HepG2 (cell line): Measurements from ENCODE around the gene WNT9A. TPM values are rescaled to one million over a fixed set of nuclear protein-coding genes. Genes with fewer than 3 reads are reported as not detected.
A peak's percentile ranks its signal among the peaks of the same experiment; 100 is the strongest.

Experiments used
- ARNT2 ChIP-seq: sonication (generic); formaldehyde crosslinking; IDR thresholded peaks from 2 replicates; pipeline ENCODE4 v1.8.0; 2022; ENCODE audit warnings: mild to moderate bottlenecking, low read depth, missing genetic modification reagents, moderate library complexity
- EHMT2 ChIP-seq: fragments of 200-600 bp; sonication (generic); IDR thresholded peaks from 2 replicates; pipeline ENCODE4 v1.7.0; 2017; ENCODE audit warnings: antibody characterized with exemption, low read depth, low read length, borderline replicate concordance
- GLMP ChIP-seq: sonication (generic); formaldehyde crosslinking; IDR thresholded peaks from 2 replicates; pipeline ENCODE4 v1.9.0; 2021; ENCODE audit warnings: missing genetic modification reagents, mild to moderate bottlenecking, borderline replicate concordance
- MLLT10 ChIP-seq: sonication (generic); formaldehyde crosslinking; IDR thresholded peaks from 2 replicates; pipeline ENCODE4 v1.4.0; 2020; ENCODE audit warnings: missing genetic modification reagents
- RFX5 ChIP-seq: IDR thresholded peaks from 2 replicates; pipeline ENCODE4 v1.6.1; 2011; ENCODE audit warnings: low read depth, low read length, improper control_type of control experiment
- TBX2 ChIP-seq: sonication (generic); formaldehyde crosslinking; IDR thresholded peaks from 2 replicates; pipeline ENCODE4 v1.5.0; 2020; ENCODE audit warnings: missing genetic modification reagents, mild to moderate bottlenecking, borderline replicate concordance
- TFDP1 ChIP-seq: IDR thresholded peaks from 2 replicates; pipeline ENCODE4 v1.6.1; 2016; ENCODE audit warnings: missing compliant biosample characterization, missing genetic modification reagents, borderline replicate concordance
- UBTF ChIP-seq: sonication (generic); formaldehyde crosslinking; IDR thresholded peaks from 2 replicates; pipeline ENCODE4 v1.4.0; 2020; ENCODE audit warnings: mild to moderate bottlenecking, missing genetic modification reagents
- ZNF101 ChIP-seq: sonication (generic); formaldehyde crosslinking; IDR thresholded peaks from 2 replicates; pipeline ENCODE4 v1.4.0; 2020; ENCODE audit warnings: mild to moderate bottlenecking, low read depth, missing genetic modification reagents, borderline replicate concordance
- ZNF274 ChIP-seq: sonication (generic); formaldehyde crosslinking; IDR thresholded peaks from 2 replicates; pipeline ENCODE4 v1.5.1; 2020; ENCODE audit warnings: mild to moderate bottlenecking, missing genetic modification reagents
- ZNF414 ChIP-seq: sonication (generic); formaldehyde crosslinking; IDR thresholded peaks from 2 replicates; pipeline ENCODE4 v1.5.0; 2020; ENCODE audit warnings: missing genetic modification reagents
- ZNF430 ChIP-seq: sonication (generic); formaldehyde crosslinking; IDR thresholded peaks from 2 replicates; pipeline ENCODE4 v1.9.0; 2021; ENCODE audit warnings: mild to moderate bottlenecking, missing genetic modification reagents
- ZNF451 ChIP-seq: sonication (generic); formaldehyde crosslinking; IDR thresholded peaks from 2 replicates; pipeline ENCODE4 v1.5.0; 2020; ENCODE audit warnings: mild to moderate bottlenecking, missing genetic modification reagents
- ZNF788 ChIP-seq: sonication (generic); formaldehyde crosslinking; IDR thresholded peaks from 2 replicates; pipeline ENCODE4 v1.5.0; 2020; ENCODE audit warnings: mild to moderate bottlenecking, missing genetic modification reagents, borderline replicate concordance
- ZSCAN9 ChIP-seq: IDR thresholded peaks from 2 replicates; pipeline ENCODE4 v1.6.1; 2016; ENCODE audit warnings: borderline replicate concordance
- polyA plus RNA-seq, 8 experiments: library from polyadenylated mRNA; depleted of rRNA in 3 of 8; stranded (reverse) in 7 of 8; unstranded in 1 of 8; fragments of >200 nt; fragmentation: Illumina TruSeq in 4 of 8; extraction: Trizol in 4 of 8; gene quantifications; 2 replicates each; pipeline versions ENCODE4 v1.2.1 to v1.2.3, GENCODE V29; 2011 to 2016; ENCODE audit warnings: low read depth in 4 of 8, missing spikeins in 1 of 8, mixed read lengths in 1 of 8; ENCODE audit not compliant: insufficient read depth in 1 of 8
- total RNA-seq, 5 experiments: library from RNA; depleted of rRNA; stranded (reverse); fragments of >200 nt; fragmentation: Illumina TruSeq; extraction: Trizol; gene quantifications; 2 replicates each; pipeline ENCODE4 v1.2.3, GENCODE V29; 2016; ENCODE audit warnings: low read depth in 1 of 5
- TF ChIP-seq, protein P1 (sequence below): sonication (generic); formaldehyde crosslinking; IDR thresholded peaks from 2 replicates; pipeline ENCODE4; 2020; ENCODE audit warnings: missing genetic modification reagents, mild to moderate bottlenecking, borderline replicate concordance
- TF ChIP-seq, protein P2 (sequence below), 2 experiments: sonication (generic) in 1 of 2; formaldehyde crosslinking in 1 of 2; IDR thresholded peaks; 2 replicates each; pipeline versions ENCODE4 v1.4.0 to v1.6.1; 2018 to 2020; ENCODE audit warnings: missing genetic modification reagents in 2 of 2, borderline replicate concordance in 1 of 2, low read depth in 1 of 2, mild to moderate bottlenecking in 1 of 2, missing biosample characterization in 1 of 2

WNT9A gene
- total and polyA plus RNA-seq, 2 of the 13 experiments (the other 11 are each of a cell fraction or from before 2014, with no cell fraction given) = 0.04 TPM; not detected in 1

- TF ChIP-seq ZNF101 (CRISPR knock-in tag) (no peak), ZSCAN9 (CRISPR knock-in tag) (no peak), ZNF788 (CRISPR knock-in tag) (no peak; the same call in 1 of the 2 replicates), ZNF430 (CRISPR knock-in tag) (no peak; the same call in 1 of the 2 replicates), ZNF274 (CRISPR knock-in tag) (no peak), TBX2 (CRISPR knock-in tag) (no peak), MLLT10 (CRISPR knock-in tag) (no peak), GLMP (CRISPR knock-in tag) (no peak), ARNT2 (CRISPR knock-in tag) (no peak), UBTF (peak; percentile 41; the same call in 1 of the 2 replicates), ZNF414 (no peak), EHMT2 (no peak), TFDP1 (CRISPR knock-in tag) (no peak), RFX5 (no peak), ZNF451 (CRISPR knock-in tag) (no peak)
- TF ChIP-seq, protein P1, sequence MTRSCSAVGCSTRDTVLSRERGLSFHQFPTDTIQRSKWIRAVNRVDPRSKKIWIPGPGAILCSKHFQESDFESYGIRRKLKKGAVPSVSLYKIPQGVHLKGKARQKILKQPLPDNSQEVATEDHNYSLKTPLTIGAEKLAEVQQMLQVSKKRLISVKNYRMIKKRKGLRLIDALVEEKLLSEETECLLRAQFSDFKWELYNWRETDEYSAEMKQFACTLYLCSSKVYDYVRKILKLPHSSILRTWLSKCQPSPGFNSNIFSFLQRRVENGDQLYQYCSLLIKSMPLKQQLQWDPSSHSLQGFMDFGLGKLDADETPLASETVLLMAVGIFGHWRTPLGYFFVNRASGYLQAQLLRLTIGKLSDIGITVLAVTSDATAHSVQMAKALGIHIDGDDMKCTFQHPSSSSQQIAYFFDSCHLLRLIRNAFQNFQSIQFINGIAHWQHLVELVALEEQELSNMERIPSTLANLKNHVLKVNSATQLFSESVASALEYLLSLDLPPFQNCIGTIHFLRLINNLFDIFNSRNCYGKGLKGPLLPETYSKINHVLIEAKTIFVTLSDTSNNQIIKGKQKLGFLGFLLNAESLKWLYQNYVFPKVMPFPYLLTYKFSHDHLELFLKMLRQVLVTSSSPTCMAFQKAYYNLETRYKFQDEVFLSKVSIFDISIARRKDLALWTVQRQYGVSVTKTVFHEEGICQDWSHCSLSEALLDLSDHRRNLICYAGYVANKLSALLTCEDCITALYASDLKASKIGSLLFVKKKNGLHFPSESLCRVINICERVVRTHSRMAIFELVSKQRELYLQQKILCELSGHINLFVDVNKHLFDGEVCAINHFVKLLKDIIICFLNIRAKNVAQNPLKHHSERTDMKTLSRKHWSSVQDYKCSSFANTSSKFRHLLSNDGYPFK = no peak
- TF ChIP-seq, protein P2, sequence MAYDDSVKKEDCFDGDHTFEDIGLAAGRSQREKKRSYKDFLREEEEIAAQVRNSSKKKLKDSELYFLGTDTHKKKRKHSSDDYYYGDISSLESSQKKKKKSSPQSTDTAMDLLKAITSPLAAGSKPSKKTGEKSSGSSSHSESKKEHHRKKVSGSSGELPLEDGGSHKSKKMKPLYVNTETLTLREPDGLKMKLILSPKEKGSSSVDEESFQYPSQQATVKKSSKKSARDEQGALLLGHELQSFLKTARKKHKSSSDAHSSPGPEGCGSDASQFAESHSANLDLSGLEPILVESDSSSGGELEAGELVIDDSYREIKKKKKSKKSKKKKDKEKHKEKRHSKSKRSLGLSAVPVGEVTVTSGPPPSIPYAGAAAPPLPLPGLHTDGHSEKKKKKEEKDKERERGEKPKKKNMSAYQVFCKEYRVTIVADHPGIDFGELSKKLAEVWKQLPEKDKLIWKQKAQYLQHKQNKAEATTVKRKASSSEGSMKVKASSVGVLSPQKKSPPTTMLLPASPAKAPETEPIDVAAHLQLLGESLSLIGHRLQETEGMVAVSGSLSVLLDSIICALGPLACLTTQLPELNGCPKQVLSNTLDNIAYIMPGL (CRISPR knock-in tag; IDR thresholded peaks at IDR 0.05; ENCODE audit: borderline replicate concordance in 1 of 2, low read depth in 1 of 2) = peak in 1 of 2 experiments; percentile 49; a peak in 1 of 4 replicates
These were observed 927 bp downstream of the WNT9A start (continued) for GRCh38 chr1:227946624-227947385.
